IMR-90 (cell line): ENCODE data around the gene TNKS1BP1. TPM values are rescaled to one million over a fixed set of nuclear protein-coding genes. Genes with fewer than 3 reads are reported as not detected.
A peak's percentile ranks its signal among the peaks of the same experiment; 100 is the strongest.

Experiments
- ATAC-seq: fragments of 200-7000 bp; cut with Tn5 transposase; 2 replicates; pipeline ENCODE4 v1.9.1; 2020; ENCODE audit warnings: low read depth, mild to moderate bottlenecking, moderate library complexity
- BruUV-seq: library from RNA; stranded (reverse); fragments of 400-500 nt; replicated peaks from 2 replicates; lab custom pipeline; 2021; lab: Mats Ljungman, UMichigan
- CTCF ChIA-PET: fragments of 300-600 bp; formaldehyde crosslinking; extraction: SDS; loops from one replicate; lab custom pipeline; 2021; ENCODE audit warnings: antibody characterized with exemption; lab: Yijun Ruan, JAX
- POLR2A ChIA-PET: fragments of 300-600 bp; sonication (Branson Sonifier 250); formaldehyde crosslinking; loops from one replicate; lab custom pipeline; 2022; ENCODE audit warnings: antibody characterized with exemption; ENCODE audit not compliant: unreplicated experiment; lab: Charles Lee
- DNase-seq: peaks from one replicate; pipeline ENCODE4 v3.0.0; 2013
- H2AFZ ChIP-seq: replicated peaks from 2 replicates; pipeline ENCODE3; 2013; ENCODE audit warnings: low read length, mild to moderate bottlenecking; ENCODE audit not compliant: poor library complexity
- H2AK5ac ChIP-seq: 2 replicates; pipeline ENCODE4 v1.6.1; 2013; ENCODE audit warnings: low read depth, low read length, inconsistent platforms
- H2AK9ac ChIP-seq: replicated peaks from 2 replicates; pipeline ENCODE3; 2013; ENCODE audit warnings: mild to moderate bottlenecking, low read depth, low read length, moderate library complexity; ENCODE audit not compliant: poor library complexity
- H2BK120ac ChIP-seq: 2 replicates; pipeline ENCODE4 v1.6.1; 2013; ENCODE audit warnings: low read depth, low read length, inconsistent platforms
- H2BK15ac ChIP-seq: 3 replicates; pipeline ENCODE4 v1.6.1; 2013; ENCODE audit warnings: low read depth, low read length, inconsistent platforms
- H2BK20ac ChIP-seq: 2 replicates; pipeline ENCODE4 v1.6.1; 2013; ENCODE audit warnings: low read depth, mild to moderate bottlenecking, inconsistent platforms, low read length, moderate library complexity
- H2BK5ac ChIP-seq: 2 replicates; pipeline ENCODE4 v1.6.1; 2013; ENCODE audit warnings: mild to moderate bottlenecking, low read depth, low read length, inconsistent platforms; ENCODE audit not compliant: poor library complexity, severe bottlenecking
- H3K14ac ChIP-seq: replicated peaks from 2 replicates; pipeline ENCODE4 v1.6.1; 2013; ENCODE audit warnings: low read depth, low read length, inconsistent platforms
- H3K18ac ChIP-seq: 2 replicates; pipeline ENCODE4 v1.6.1; 2013; ENCODE audit warnings: low read depth, low read length, control low read depth
- H3K23ac ChIP-seq: 2 replicates; pipeline ENCODE4 v1.6.1; 2013; ENCODE audit warnings: low read depth, low read length, inconsistent platforms
- H3K27ac ChIP-seq: 2 replicates; pipeline ENCODE4 v1.5.1; 2013; ENCODE audit warnings: mild to moderate bottlenecking, control low read depth, low read length; ENCODE audit not compliant: insufficient read depth
- H3K27me3 ChIP-seq: 2 replicates; pipeline ENCODE4 v1.6.1; 2013; ENCODE audit warnings: low read length; ENCODE audit not compliant: control insufficient read depth, insufficient read depth
- H3K36me3 ChIP-seq: 2 replicates; pipeline ENCODE4 v1.6.1; 2013; ENCODE audit warnings: low read length, mixed read lengths; ENCODE audit not compliant: control insufficient read depth, insufficient read depth
- H3K4ac ChIP-seq: 2 replicates; pipeline ENCODE4 v1.6.1; 2013; ENCODE audit warnings: low read depth, low read length, inconsistent platforms
- H3K4me1 ChIP-seq: 2 replicates; pipeline ENCODE4 v1.6.1; 2013; ENCODE audit warnings: low read length, mixed read lengths; ENCODE audit not compliant: control insufficient read depth, insufficient read depth
- H3K4me2 ChIP-seq: 2 replicates; pipeline ENCODE4 v1.6.1; 2013; ENCODE audit warnings: low read depth, mild to moderate bottlenecking, control low read depth, low read length, moderate library complexity
- H3K4me3 ChIP-seq: 2 replicates; pipeline ENCODE4 v1.5.1; 2013; ENCODE audit warnings: low read depth, mild to moderate bottlenecking, control low read depth, low read length, moderate library complexity; ENCODE audit not compliant: insufficient read depth
- H3K56ac ChIP-seq: 2 replicates; pipeline ENCODE4 v1.6.1; 2013; ENCODE audit warnings: low read length, inconsistent platforms; ENCODE audit not compliant: insufficient read depth; ENCODE audit errors: extremely low read depth
- H3K79me1 ChIP-seq, 2 experiments: 2 replicates each; pipeline ENCODE4 v1.6.1; 2013; ENCODE audit warnings: low read length in 2 of 2, inconsistent platforms in 1 of 2, low read depth in 1 of 2
- H3K9ac ChIP-seq: 2 replicates; pipeline ENCODE4 v1.6.1; 2013; ENCODE audit warnings: low read depth, low read length, control low read depth
- H3K9me1 ChIP-seq: 2 replicates; pipeline ENCODE4 v1.6.1; 2013; ENCODE audit warnings: low read length, inconsistent platforms; ENCODE audit not compliant: insufficient read depth
- H3K9me3 ChIP-seq: 2 replicates; pipeline ENCODE4 v1.6.1; 2013; ENCODE audit warnings: low read length; ENCODE audit not compliant: control insufficient read depth, insufficient read depth
- H4K20me1 ChIP-seq: 2 replicates; pipeline ENCODE4 v1.6.1; 2013; ENCODE audit warnings: low read length, inconsistent platforms; ENCODE audit not compliant: insufficient read depth
- H4K5ac ChIP-seq: 2 replicates; pipeline ENCODE4 v1.6.1; 2013; ENCODE audit warnings: mild to moderate bottlenecking, low read depth, low read length, control low read depth
- H4K8ac ChIP-seq, 2 experiments: 2 replicates each; pipeline ENCODE4 v1.6.1; 2013; ENCODE audit warnings: low read depth in 2 of 2, low read length in 2 of 2, control low read depth in 1 of 2, inconsistent platforms in 1 of 2
- H4K91ac ChIP-seq: 2 replicates; pipeline ENCODE4 v1.6.1; 2013; ENCODE audit warnings: low read depth, low read length, inconsistent platforms; ENCODE audit not compliant: insufficient read depth
- BHLHE40 ChIP-seq: fragments of 150-350 bp; IDR thresholded peaks from 2 replicates; pipeline ENCODE4 v1.6.1; 2016; ENCODE audit warnings: mild to moderate bottlenecking, low read depth, low read length
- FOS ChIP-seq: fragments of 150-350 bp; IDR thresholded peaks from 2 replicates; pipeline ENCODE4 v1.6.1; 2016; ENCODE audit warnings: low read depth, low read length
- MAZ ChIP-seq: IDR thresholded peaks from 2 replicates; pipeline ENCODE4 v1.6.1; 2012; ENCODE audit warnings: low read depth, mild to moderate bottlenecking, low read length, improper control_type of control experiment, moderate library complexity, borderline replicate concordance
- MXI1 ChIP-seq: IDR thresholded peaks from 2 replicates; pipeline ENCODE4 v1.6.1; 2012; ENCODE audit warnings: low read depth, mild to moderate bottlenecking, low read length, moderate library complexity, borderline replicate concordance
- NFE2L2 ChIP-seq: fragments of 150-350 bp; IDR thresholded peaks from 2 replicates; pipeline ENCODE4 v1.6.1; 2016; ENCODE audit warnings: low read depth, mild to moderate bottlenecking, low read length
- RAD21 ChIP-seq: IDR thresholded peaks from 2 replicates; pipeline ENCODE4 v1.6.1; 2012; ENCODE audit warnings: low read length, improper control_type of control experiment
- RCOR1 ChIP-seq: IDR thresholded peaks from 2 replicates; pipeline ENCODE4 v1.6.1; 2012; ENCODE audit warnings: mild to moderate bottlenecking, low read length, improper control_type of control experiment; ENCODE audit not compliant: insufficient replicate concordance
- SMC3 ChIP-seq: fragments of 150-350 bp; IDR thresholded peaks from 2 replicates; pipeline ENCODE4 v1.6.1; 2016; ENCODE audit warnings: low read depth, mild to moderate bottlenecking, antibody characterized with exemption, low read length, moderate library complexity
- WGBS, 2 experiments: methylation state at CpG; one replicate each; pipeline versions ENCODE4 v1.1.5 to v1.1.7; 2013; ENCODE audit warnings: missing lambda C conversion rate in 2 of 2; ENCODE audit not compliant: insufficient read length in 1 of 2; ENCODE audit errors: extremely low coverage in 2 of 2; 5-methylcytosine and 5-hydroxymethylcytosine counted together
- dilution Hi-C: fragments of 300-500 bp; cut with HindIII; formaldehyde crosslinking; loops from one replicate; pipeline ENCODE4 v1.14.3; 2018; ENCODE audit warnings: low sequenced_read_pairs; ENCODE audit not compliant: unreplicated experiment
- in situ Hi-C: fragments of 300-500 bp; cut with MboI; formaldehyde crosslinking; loops from 3 replicates; pipeline ENCODE4 v1.14.3; 2019; ENCODE audit warnings: low sequenced_read_pairs, inconsistent platforms, mixed read lengths
- intact Hi-C: fragments of 100-400 bp; cut with micrococcal nuclease; formaldehyde crosslinking; loops from 2 replicates; pipeline ENCODE4 v1.10.0; 2022
- polyA plus RNA-seq, 3 experiments: library from polyadenylated mRNA; depleted of rRNA; stranded (reverse); fragments of >200 nt; gene quantifications; 2 replicates each; pipeline ENCODE4 v1.2.3, GENCODE V29; 2012; ENCODE audit warnings: low replicate concordance in 1 of 3
- total RNA-seq: library from RNA; depleted of rRNA; stranded (reverse); fragments of >200 nt; gene quantifications from 2 replicates; pipeline ENCODE4 v1.2.3, GENCODE V29; 2012
- TF ChIP-seq, protein P1 (sequence below): fragments of 150-350 bp; IDR thresholded peaks from 2 replicates; pipeline ENCODE4 v1.6.1; 2016; ENCODE audit warnings: low read depth, mild to moderate bottlenecking, low read length, moderate library complexity, borderline replicate concordance
- TF ChIP-seq, protein P2 (sequence below): conservative IDR thresholded peaks from 2 replicates; pipeline ENCODE4 v1.5.1; 2012; ENCODE audit warnings: mild to moderate bottlenecking, low read depth, low read length, improper control_type of control experiment

TNKS1BP1 gene
- total and polyA plus RNA-seq, 2 of the 4 experiments (the other 2 are of a cell fraction): 31.7 to 71.4 TPM

DNA sequence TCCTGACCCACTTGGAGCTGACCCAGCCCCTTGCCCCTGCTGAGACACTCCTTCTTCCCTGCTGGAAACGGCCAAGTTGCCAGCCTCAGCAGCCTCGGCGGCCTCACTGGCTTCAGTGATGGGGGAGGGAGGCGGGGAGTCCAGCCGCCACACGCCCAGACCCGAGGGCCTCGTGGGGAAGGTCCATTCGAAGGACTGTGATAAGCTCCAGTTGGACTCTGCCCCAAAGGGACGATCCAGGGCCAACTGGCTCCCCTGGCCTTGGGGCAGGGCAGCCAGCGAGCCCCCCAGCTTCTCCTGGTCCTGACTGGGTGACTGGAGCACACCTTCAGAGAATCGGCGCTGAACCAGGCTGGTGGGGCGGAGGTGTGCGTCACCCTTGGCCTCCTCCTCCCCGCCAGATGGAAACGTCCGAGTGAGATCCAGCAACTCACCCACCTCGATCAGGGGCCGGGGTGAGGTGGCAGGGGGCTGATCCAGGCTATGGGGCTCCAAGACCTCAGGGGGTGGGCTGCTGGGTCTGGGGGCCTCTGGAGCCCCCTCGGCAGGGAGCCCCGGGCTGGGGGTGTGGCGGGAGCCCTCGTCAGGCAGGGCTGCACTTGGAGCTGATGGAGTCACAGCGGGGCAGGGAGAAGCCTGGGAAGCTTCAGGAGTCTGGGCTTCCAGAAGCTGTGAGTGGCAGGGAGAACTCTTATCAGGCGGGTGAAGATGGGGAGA is 11.5 kb downstream of the TNKS1BP1 start:
- ATAC-seq (no peak), DNase-seq (no peak)
- no peak overlapping the region for H3K27ac ChIP-seq
- no peaks in the 10 kb centered on the region for H3K27me3 ChIP-seq
- H3K23ac ChIP-seq: no peak overlapping the region
- H2AFZ ChIP-seq: no peak overlapping the region
- no peak overlapping the region for H4K91ac ChIP-seq
- CTCF ChIA-PET: no interaction called here
- no peaks in the 10 kb centered on the region for H3K9me3 ChIP-seq
- peak overlapping the region; percentile 85 for H2BK5ac ChIP-seq
- 87% methylated on average over 4 of the region's 26 CpGs; no CpG with 5 or more reads in 1 of the 2 experiments for WGBS, 2 experiments
- H3K9me1 ChIP-seq: peaks cover 59% of the 10 kb centered on the region
- no peak overlapping the region for H2AK9ac ChIP-seq
- H2AK5ac ChIP-seq: 0 out of 2 replicates have a peak overlapping the region, but pooled peaks have one; percentile 28
- H4K20me1 ChIP-seq: peaks cover 63% of the 10 kb centered on the region
- no peak overlapping the region for H4K5ac ChIP-seq
- H3K4ac ChIP-seq: no peak overlapping the region
- H3K36me3 ChIP-seq: peaks cover 80% of the 10 kb centered on the region
- peaks cover 53% of the 10 kb centered on the region for H3K4me1 ChIP-seq
- H2BK20ac ChIP-seq: no peak overlapping the region
- intact Hi-C loops (no loop called here), in situ Hi-C loops (no loop called here), dilution Hi-C loops (no loop called here)
- no peak overlapping the region for H3K18ac ChIP-seq
- no TSS peak for BruUV-seq
- POLR2A ChIA-PET: interaction anchor here (2.5 kb wide), 1 partner anchor 9 kb away, joined by 16 read pairs; no protein-coding TSS in a partner anchor
- H3K14ac ChIP-seq: no peak overlapping the region
- H3K56ac ChIP-seq: no peak overlapping the region
- H3K9ac ChIP-seq: no peak overlapping the region
- no peak overlapping the region for H4K8ac ChIP-seq
- H3K4me3 ChIP-seq: no peak overlapping the region
- no peak overlapping the region for H3K4me2 ChIP-seq
- TF ChIP-seq BHLHE40 (no peak), MAZ (no peak), SMC3 (no peak), RCOR1 (no peak), FOS (no peak), RAD21 (no peak), NFE2L2 (no peak), MXI1 (no peak)
- TF ChIP-seq, protein P1, sequence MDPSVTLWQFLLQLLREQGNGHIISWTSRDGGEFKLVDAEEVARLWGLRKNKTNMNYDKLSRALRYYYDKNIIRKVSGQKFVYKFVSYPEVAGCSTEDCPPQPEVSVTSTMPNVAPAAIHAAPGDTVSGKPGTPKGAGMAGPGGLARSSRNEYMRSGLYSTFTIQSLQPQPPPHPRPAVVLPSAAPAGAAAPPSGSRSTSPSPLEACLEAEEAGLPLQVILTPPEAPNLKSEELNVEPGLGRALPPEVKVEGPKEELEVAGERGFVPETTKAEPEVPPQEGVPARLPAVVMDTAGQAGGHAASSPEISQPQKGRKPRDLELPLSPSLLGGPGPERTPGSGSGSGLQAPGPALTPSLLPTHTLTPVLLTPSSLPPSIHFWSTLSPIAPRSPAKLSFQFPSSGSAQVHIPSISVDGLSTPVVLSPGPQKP: no peak
- TF ChIP-seq, protein P2, sequence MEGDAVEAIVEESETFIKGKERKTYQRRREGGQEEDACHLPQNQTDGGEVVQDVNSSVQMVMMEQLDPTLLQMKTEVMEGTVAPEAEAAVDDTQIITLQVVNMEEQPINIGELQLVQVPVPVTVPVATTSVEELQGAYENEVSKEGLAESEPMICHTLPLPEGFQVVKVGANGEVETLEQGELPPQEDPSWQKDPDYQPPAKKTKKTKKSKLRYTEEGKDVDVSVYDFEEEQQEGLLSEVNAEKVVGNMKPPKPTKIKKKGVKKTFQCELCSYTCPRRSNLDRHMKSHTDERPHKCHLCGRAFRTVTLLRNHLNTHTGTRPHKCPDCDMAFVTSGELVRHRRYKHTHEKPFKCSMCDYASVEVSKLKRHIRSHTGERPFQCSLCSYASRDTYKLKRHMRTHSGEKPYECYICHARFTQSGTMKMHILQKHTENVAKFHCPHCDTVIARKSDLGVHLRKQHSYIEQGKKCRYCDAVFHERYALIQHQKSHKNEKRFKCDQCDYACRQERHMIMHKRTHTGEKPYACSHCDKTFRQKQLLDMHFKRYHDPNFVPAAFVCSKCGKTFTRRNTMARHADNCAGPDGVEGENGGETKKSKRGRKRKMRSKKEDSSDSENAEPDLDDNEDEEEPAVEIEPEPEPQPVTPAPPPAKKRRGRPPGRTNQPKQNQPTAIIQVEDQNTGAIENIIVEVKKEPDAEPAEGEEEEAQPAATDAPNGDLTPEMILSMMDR: no peak
- no peak overlapping the region for H2BK120ac ChIP-seq
- H2BK15ac ChIP-seq: no peak overlapping the region
- peaks cover 33 to 81% of the 10 kb centered on the region in 2 experiments for H3K79me1 ChIP-seq
